Sigmoid colon (tissue), 7 donors: Measurements from ENCODE around the gene LDLRAD4. TPM values are rescaled to one million over a fixed set of nuclear protein-coding genes. Genes with fewer than 3 reads are reported as not detected.

Source experiments
- DNase-seq: peaks from one replicate; pipeline ENCODE4 v3.0.0-alpha.2; 2019
- H3K27ac ChIP-seq, 4 donors: fragments of 200-600 bp; sonication (generic); one replicate each; pipeline ENCODE4 v1.5.1; 2016 to 2019; ENCODE audit warnings: mild to moderate bottlenecking in 1 of 4
- H3K27me3 ChIP-seq, 3 donors: fragments of 200-600 bp; sonication (generic); one replicate each; pipeline ENCODE4 v1.5.1; 2019; ENCODE audit warnings: mild to moderate bottlenecking in 1 of 3
- H3K36me3 ChIP-seq, 4 donors: fragments of 200-600 bp; sonication (generic); one replicate each; pipeline ENCODE4 v1.5.1; 2016 to 2019
- H3K4me1 ChIP-seq, 4 donors: fragments of 200-600 bp; sonication (generic); one replicate each; pipeline ENCODE4 v1.5.1; 2017 to 2019
- H3K4me3 ChIP-seq, 4 donors: fragments of 200-600 bp; sonication (generic); one replicate each; pipeline ENCODE4 v1.5.1; 2017 to 2019; ENCODE audit warnings: mild to moderate bottlenecking in 2 of 4, moderate library complexity in 1 of 4
- H3K9me3 ChIP-seq, 4 donors: fragments of 200-600 bp in 3 of 4; sonication (generic) in 3 of 4; one replicate each; pipeline versions ENCODE4 v1.5.1 to v1.6.1; 2013 to 2019
- CTCF ChIP-seq, 4 experiments: fragments of 450-650 bp in 3 of 4; fragments of 200-600 bp in 1 of 4; IDR thresholded peaks; one replicate each; pipeline ENCODE4 v1.5.1; 2016 to 2019; ENCODE audit warnings: antibody characterized with exemption in 4 of 4, mild to moderate bottlenecking in 3 of 4, moderate library complexity in 2 of 4
- EP300 ChIP-seq, 4 donors: sonication (generic); formaldehyde crosslinking; IDR thresholded peaks; one replicate each; pipeline ENCODE4 v1.6.1; 2017; ENCODE audit warnings: antibody characterized with exemption in 4 of 4
- POLR2A ChIP-seq, 2 donors: fragments of 450-650 bp; IDR thresholded peaks; one replicate each; pipeline ENCODE4 v1.6.1; 2016; ENCODE audit warnings: antibody characterized with exemption in 2 of 2, mild to moderate bottlenecking in 2 of 2, moderate library complexity in 2 of 2
- POLR2AphosphoS5 ChIP-seq, 4 donors: sonication (generic); formaldehyde crosslinking; IDR thresholded peaks; one replicate each; pipeline ENCODE4 v1.6.1; 2017; ENCODE audit warnings: antibody characterized with exemption in 4 of 4
- WGBS, 2 donors: extraction: QIAGEN DNeasy Blood & Tissue Kit; methylation state at CpG; one replicate each; pipeline ENCODE4 v1.1.7; 2013; 5-methylcytosine and 5-hydroxymethylcytosine counted together
- intact Hi-C: fragments of 100-400 bp; cut with DNase I; formaldehyde crosslinking; loops from one replicate; pipeline ENCODE4 v1.15.1; 2023
- polyA plus RNA-seq, 3 donors: library from polyadenylated mRNA; stranded (reverse); fragments of 200-250 nt; gene quantifications; one replicate each; pipeline ENCODE4 v1.2.3, GENCODE V29; 2013
- total RNA-seq, 4 donors: library from RNA; depleted of rRNA; stranded (reverse); fragments of >200 nt; gene quantifications; one replicate each; pipeline ENCODE4 v1.1.0, GENCODE V29; 2016
- donor health status: healthy with polysubstance abuse.
- donor health status: Bipolar disorder and iron deficiency.
- donor health status: healthy.

LDLRAD4 gene
- total and polyA plus RNA-seq, 7 donors, result 1.2 to 28.2 (median 17.2) TPM

GRCh38 chr18:13616525-13617035 lies 398.0 kb downstream of the LDLRAD4 start:
- 76 to 81% methylated on average over 15 of the region's 15 CpGs for WGBS, 2 donors
- no peak overlapping the region for H3K27ac ChIP-seq

GRCh38 chr18:13617826-13618515 lies 399.4 kb downstream of the LDLRAD4 start:
- 72 to 78% methylated on average over 9 of the region's 9 CpGs for WGBS, 2 donors
- H3K27me3 ChIP-seq, result no peaks in the 10 kb centered on the region
- intact Hi-C loops, result loop anchor here (10.0 kb wide), 1 partner anchor 107 kb away; the partner anchor contains the start of genes FAM210A and RNMT

More at GRCh38 chr18:13616525-13617035, 398.0 kb downstream of the LDLRAD4 start:
- TF ChIP-seq EP300 (IDR thresholded peaks at IDR 0.05) (no peak), POLR2AphosphoS5 (IDR thresholded peaks at IDR 0.05) (no peak), POLR2A (IDR thresholded peaks at IDR 0.05) (no peak), CTCF (IDR thresholded peaks at IDR 0.05) (no peak)
- Histone ChIP-seq H3K27me3 (no peaks in the 10 kb centered on the region), H3K4me3 (no peak overlapping the region), H3K4me1 (peaks cover 0 to 43% (median 18%) of the 10 kb centered on the region in 4 donors), H3K36me3 (no peaks in the 10 kb centered on the region), H3K9me3 (no peaks in the 10 kb centered on the region)
- no peak for DNase-seq
- intact Hi-C loops, result loop anchor here (10.0 kb wide), 1 partner anchor 108 kb away; the partner anchor contains the start of genes FAM210A and RNMT

GRCh38 chr18:13618760-13619438 lies 400.3 kb downstream of the LDLRAD4 start:
- intact Hi-C loops, result loop anchor here (10.0 kb wide), 1 partner anchor 106 kb away; the partner anchor contains the start of genes FAM210A and RNMT
- Histone ChIP-seq H3K4me1 (peaks cover 0 to 21% (median 11%) of the 10 kb centered on the region in 4 donors), H3K27me3 (no peaks in the 10 kb centered on the region), H3K4me3 (no peak overlapping the region), H3K36me3 (peaks cover 0 to 4% (median 0%) of the 10 kb centered on the region in 4 donors), H3K27ac (no peak overlapping the region), H3K9me3 (no peaks in the 10 kb centered on the region)
- TF ChIP-seq POLR2A (IDR thresholded peaks at IDR 0.05), result no peak
- no peak for TF ChIP-seq CTCF (IDR thresholded peaks at IDR 0.05)
- no peak for TF ChIP-seq POLR2AphosphoS5 (IDR thresholded peaks at IDR 0.05)
- no peak for TF ChIP-seq EP300 (IDR thresholded peaks at IDR 0.05)
- peak; percentile 50 for DNase-seq
- 89 to 90% methylated on average over 13 of the region's 13 CpGs for WGBS, 2 donors

More at GRCh38 chr18:13617826-13618515, 399.4 kb downstream of the LDLRAD4 start:
- Histone ChIP-seq H3K4me3 (no peak overlapping the region), H3K36me3 (peaks cover 0 to 4% (median 0%) of the 10 kb centered on the region in 4 donors), H3K4me1 (peaks cover 0 to 29% (median 11%) of the 10 kb centered on the region in 4 donors), H3K27ac (no peak overlapping the region), H3K9me3 (no peaks in the 10 kb centered on the region)
- TF ChIP-seq POLR2AphosphoS5 (IDR thresholded peaks at IDR 0.05) (no peak), CTCF (IDR thresholded peaks at IDR 0.05) (no peak), EP300 (IDR thresholded peaks at IDR 0.05) (no peak), POLR2A (IDR thresholded peaks at IDR 0.05) (no peak)
- DNase-seq, result peak; percentile 29

GRCh38 chr18:13619505-13620205 lies 401.1 kb downstream of the LDLRAD4 start:
- Histone ChIP-seq H3K27ac (no peak overlapping the region), H3K4me3 (no peak overlapping the region), H3K9me3 (no peaks in the 10 kb centered on the region), H3K4me1 (peaks cover 0 to 13% (median 8%) of the 10 kb centered on the region in 4 donors), H3K36me3 (peaks cover 0 to 4% (median 0%) of the 10 kb centered on the region in 4 donors), H3K27me3 (no peaks in the 10 kb centered on the region)
- intact Hi-C loops, result loop anchor here (10.0 kb wide), 1 partner anchor 105 kb away; the partner anchor contains the start of genes FAM210A and RNMT
- peak; percentile 55 for DNase-seq
- WGBS, 2 donors, result 92 to 93% methylated on average over 20 of the region's 20 CpGs
- TF ChIP-seq CTCF (IDR thresholded peaks at IDR 0.05) (no peak), EP300 (IDR thresholded peaks at IDR 0.05) (no peak), POLR2A (IDR thresholded peaks at IDR 0.05) (no peak), POLR2AphosphoS5 (IDR thresholded peaks at IDR 0.05) (no peak)
